Fibroblast of pulmonary artery (primary cell): ENCODE results near the gene EPB41L2.

Source experiments
- DNase-seq: peaks from one replicate; pipeline ENCODE4 v3.0.0-alpha.2; 2010; ENCODE audit warnings: low read depth
- H3K4me3 ChIP-seq: replicated peaks from 2 replicates; pipeline ENCODE4 v1.5.1; 2011; ENCODE audit warnings: low read depth, mild to moderate bottlenecking, control low read depth, low read length, moderate library complexity
- CTCF ChIP-seq: IDR thresholded peaks from 2 replicates; pipeline ENCODE4 v1.5.1; 2011; ENCODE audit warnings: mild to moderate bottlenecking, control low read depth, low read length, inconsistent platforms; ENCODE audit errors: missing control alignments

EPB41L2 gene

GRCh38 chr6:130932438-130932837 lies 130.6 kb downstream of the EPB41L2 start:
- no peak for TF ChIP-seq CTCF
- H3K4me3 ChIP-seq, result no peak overlapping the region
- DNase-seq, result no peak

- no peak for TF ChIP-seq CTCF
- H3K4me3 ChIP-seq, result no peak overlapping the region
- DNase-seq, result no peak
Observed at GRCh38 chr6:130931683-130932082, 131.4 kb downstream of the EPB41L2 start.

- no peak for TF ChIP-seq CTCF
- DNase-seq, result peak; percentile 65
- H3K4me3 ChIP-seq, result no peak overlapping the region
Observed at GRCh38 chr6:130929036-130929678, 133.9 kb downstream of the EPB41L2 start.

GRCh38 chr6:130928158-130928912 lies 134.7 kb downstream of the EPB41L2 start:
- TF ChIP-seq CTCF, result no peak
- no peak overlapping the region for H3K4me3 ChIP-seq

GRCh38 chr6:130927305-130927704 lies 135.7 kb downstream of the EPB41L2 start:
- no peak for TF ChIP-seq CTCF
- no peak for DNase-seq

More at GRCh38 chr6:130928158-130928912, 134.7 kb downstream of the EPB41L2 start:
- no peak for DNase-seq

GRCh38 chr6:130923350-130923749 lies 139.7 kb downstream of the EPB41L2 start:
- DNase-seq, result no peak
- no peak overlapping the region for H3K4me3 ChIP-seq
- TF ChIP-seq CTCF, result no peak

More at GRCh38 chr6:130927305-130927704, 135.7 kb downstream of the EPB41L2 start:
- H3K4me3 ChIP-seq, result no peak overlapping the region
